ENCODE data around the gene ATG14.
"Not testable (repeated sequence)": the region's sequence is repeated elsewhere in the genome, so short reads cannot be mapped to it uniquely, and the experiment has no call there.

The ATG14 gene

DNA sequence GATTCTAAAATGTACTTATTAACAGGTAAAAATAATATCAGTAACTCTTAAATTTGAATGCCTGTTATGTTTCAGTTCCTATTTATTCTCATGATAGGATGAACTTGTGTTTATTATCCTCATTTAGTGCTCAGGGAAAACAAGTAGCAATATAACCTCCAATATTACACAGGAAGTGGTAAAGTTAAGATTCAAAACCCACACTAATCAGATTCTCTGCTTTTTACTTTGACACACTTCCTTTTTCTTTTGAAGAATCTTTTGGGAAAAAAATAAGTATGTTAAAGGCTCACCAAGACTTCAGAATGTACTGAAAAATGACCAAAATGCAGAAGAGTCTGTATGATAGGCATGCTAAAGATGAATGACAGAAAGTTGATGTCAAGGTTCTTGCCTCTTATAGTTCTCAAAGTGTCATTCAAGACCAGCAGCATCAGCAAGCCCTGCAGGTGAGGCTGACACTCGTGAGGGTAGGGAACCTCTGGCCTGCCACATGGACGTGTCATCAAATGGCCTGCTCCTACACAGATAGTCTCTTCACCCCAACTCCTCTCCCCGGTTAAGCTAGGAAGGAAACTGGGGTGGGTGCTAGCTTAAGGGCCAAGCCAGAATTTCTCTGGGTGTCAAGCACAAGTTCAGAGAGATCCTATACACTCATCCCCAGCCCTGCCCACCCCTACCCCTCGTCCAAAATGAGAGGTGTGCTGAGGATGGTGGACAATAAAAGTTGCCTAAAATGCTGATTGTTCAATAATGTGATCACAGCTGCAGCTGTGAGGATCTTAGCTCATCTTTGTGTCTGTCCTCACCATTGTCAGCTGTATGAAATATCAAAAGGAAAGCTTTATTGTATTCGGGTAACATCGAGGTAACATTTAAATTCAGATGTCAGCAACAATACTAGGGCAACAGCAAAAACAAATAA lies 22.5 kb upstream of the ATG14 start:
- DNase-seq (ENCODE audit: low read depth, low spot score), result no peak

DNA sequence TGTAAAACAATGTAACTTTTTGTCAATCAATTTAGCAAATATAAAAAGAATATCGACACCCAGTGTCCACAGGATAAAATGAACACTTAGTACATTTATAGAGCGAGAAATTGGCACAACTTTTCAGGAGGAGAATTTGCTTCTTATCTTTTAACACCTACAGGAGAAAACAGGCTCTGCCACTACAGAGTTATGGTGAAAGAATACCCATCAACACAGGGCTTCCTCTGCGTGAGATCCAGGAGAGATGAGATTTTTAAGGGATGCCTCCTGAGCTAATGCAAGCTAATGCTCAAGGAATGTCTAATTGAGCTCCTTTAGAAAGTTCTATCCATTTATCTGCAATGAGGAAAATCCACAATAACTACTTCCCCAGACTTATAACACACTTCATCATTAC lies 21.0 kb upstream of the ATG14 start:
- DNase-seq (ENCODE audit: low read depth, low spot score), result no peak

DNA sequence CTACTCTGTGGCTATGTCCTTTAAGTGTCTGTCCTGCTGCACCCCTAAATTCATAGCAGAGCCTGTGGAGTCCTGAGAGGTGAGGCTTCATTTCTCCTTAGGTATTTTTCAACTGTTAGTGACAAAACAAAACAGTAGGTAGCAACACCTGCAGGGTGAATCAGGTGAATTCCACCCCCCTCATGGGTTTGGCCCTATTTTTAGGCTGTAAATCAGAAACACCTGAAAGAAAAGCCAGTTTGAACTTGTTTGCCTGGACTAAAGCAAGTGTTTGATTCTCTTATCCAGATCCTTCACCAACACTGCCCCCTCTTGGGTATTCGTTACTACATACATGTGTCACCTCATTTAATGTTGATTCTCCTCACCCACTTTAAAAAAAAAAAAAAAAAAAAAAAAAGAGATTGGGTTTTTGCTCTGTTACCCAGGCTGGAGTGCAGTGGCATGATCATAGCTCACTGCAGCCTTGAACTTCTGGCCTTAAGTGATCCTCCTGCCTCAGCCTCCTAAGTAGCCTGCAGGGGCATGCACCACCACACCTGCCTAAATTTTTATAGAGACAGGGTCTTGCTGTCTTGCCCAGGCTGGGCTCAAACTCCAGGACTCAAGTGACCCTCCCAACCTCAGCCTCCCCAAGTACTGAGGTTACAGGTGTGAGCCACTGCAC lies 18.5 kb upstream of the ATG14 start:
- DNase-seq (ENCODE audit: low read depth, low spot score), result peak; percentile 81

DNA sequence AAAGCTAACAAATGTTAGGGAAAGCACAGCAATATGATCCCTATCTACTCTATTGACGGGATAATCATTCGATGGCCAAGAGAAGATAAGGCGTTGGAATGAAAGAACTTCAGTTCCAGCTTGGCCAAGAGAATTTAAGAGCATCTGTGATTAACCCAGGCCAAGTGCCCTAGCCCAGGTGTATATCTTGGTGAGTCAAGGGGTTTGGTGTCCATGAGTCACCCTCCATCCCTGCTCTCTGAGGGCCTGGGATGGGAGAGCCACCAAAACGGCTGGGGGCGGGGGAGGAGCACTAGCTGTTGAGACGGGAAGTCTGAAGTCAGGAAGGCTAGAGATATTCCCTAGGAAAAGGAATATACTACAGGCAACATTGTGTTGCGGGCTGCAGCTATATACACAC lies 15.8 kb upstream of the ATG14 start:
- DNase-seq (ENCODE audit: low read depth, low spot score), result no peak

DNA sequence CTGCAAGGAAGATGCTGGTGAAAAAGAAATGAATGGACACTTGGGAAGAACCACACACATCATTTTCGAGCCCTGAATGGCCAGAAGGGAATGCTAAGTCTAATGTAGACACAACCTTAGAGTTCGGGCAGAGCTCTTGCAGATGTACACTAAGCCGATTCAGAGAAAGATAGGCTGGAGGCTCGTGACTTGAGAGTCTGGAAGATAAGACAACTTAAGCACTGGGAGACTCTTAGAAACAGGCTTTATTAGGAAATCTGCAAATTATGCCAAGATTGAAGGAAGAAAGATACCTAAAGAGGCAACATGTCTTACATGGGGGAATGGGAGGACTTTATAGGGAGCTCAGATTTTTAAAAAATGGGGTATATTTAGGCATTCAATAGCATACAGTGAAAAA lies 15.3 kb upstream of the ATG14 start:
- DNase-seq (ENCODE audit: low read depth, low spot score), result no peak

DNA sequence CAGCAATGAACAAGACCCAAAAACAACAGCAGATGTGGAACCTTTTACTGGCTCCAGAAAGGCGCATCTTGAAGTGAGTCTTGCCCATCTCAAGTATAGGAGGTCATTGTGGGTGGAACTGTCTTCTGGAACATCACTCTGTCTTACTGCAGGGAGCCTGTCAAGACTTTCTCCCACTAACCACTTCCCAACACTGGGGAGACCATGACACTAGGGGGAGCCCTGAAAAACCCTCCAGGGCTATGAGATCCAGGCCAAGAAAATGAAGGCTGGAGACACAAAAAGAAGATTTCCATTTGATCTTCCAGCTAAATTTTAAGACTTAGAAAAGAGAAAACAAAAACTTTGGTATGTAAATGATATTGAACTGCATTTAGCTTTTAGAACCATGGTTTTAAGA lies 13.5 kb upstream of the ATG14 start:
- DNase-seq (ENCODE audit: low read depth, low spot score), result no peak

DNA sequence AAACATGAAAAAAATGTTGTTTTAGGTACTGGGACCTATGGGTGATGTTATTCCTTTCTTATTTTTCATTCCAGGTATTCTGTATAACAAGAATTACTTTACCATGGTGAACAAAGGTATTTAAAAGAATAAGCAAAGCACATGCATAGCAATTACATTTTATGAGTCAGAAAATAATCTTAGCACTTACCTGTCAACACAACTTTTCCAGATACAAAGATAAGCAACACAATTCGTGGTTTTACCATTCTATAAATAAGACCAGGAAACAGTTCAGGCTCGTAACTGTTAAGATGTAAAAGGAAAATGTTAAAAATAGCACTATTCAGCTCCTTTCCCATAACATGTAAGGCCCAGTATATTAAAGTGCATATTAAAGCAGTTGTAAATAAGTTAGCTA lies 12.3 kb upstream of the ATG14 start:
- no peak for DNase-seq (ENCODE audit: low read depth, low spot score)

DNA sequence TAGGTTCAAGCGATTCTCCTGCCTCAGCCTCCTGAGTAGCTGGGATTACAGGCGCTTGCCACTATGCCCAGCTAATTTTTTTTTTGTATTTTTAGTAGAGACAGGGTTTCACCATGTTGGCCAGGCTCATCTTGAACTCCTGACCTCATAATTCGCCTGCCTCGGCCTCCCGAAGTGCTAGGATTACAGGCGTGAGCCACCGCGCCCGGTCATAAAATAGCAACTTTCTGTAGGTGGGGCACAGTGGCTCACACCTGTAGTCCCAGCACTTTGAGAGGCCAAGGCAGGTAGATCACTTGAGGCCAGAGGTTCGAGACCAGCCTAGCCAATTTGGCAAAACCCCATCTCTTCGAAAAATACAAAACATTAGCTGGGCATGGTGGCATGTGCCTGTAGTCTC lies 10.7 kb upstream of the ATG14 start:
- not testable (repeated sequence) for DNase-seq (ENCODE audit: low read depth, low spot score)

DNA sequence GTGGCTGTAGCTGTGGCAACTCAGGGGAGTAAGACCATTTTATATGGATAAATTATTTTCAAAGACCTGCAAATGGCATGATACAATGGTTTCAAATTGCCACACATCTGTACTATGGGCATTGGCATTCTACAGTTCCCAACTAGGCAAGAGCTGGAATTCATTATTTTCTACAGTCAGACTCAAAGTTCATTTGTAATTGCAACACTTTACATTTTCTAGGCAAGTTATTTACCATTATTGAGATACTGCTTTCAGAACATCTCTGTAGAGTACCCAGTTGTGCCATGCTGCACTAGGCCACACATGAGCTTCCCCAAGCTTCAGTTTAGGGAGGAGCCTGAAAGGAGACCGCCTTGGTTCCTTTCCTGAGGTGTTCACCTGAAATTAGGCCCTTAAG lies 8.0 kb upstream of the ATG14 start:
- no peak for DNase-seq (ENCODE audit: low read depth, low spot score)

DNA sequence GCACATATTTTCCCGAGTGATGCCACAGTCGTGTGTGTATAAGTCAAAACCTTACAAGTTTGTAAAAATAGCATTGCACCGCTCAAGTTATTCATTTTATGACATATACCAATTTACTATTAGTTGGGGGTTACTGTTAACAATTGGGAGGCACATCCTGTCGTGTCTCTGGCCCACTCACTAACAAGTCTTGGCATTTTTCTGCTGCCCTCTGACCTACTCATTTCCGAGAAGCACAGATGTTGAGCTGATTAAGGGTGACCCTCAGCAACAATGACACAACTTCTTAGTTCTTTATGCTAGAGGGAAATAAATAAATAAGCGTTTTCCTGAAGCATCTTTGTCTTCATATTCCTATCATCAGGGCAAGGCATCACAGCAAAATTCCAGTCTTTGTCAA lies 6.8 kb upstream of the ATG14 start:
- no peak for DNase-seq (ENCODE audit: low read depth, low spot score)

DNA sequence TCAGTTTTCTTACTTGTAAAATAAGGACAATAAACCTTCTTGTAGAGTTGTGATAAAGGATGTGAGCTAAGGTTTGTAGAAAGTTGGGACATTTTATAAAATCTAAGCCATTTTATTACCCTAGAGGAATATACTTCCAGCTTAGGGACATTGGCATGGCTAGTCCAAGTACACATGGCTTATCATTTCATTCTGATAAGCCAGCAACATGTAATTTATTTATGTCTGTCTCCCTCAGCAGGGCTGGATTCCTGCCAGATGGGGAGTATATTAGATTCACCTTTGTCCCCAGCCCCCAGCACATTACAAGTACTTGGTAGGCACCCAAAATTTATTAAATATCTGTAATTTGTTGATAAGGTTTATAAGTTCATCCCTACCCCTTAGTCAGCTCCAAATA lies 6.3 kb upstream of the ATG14 start:
- DNase-seq (ENCODE audit: low read depth, low spot score), result no peak

DNA sequence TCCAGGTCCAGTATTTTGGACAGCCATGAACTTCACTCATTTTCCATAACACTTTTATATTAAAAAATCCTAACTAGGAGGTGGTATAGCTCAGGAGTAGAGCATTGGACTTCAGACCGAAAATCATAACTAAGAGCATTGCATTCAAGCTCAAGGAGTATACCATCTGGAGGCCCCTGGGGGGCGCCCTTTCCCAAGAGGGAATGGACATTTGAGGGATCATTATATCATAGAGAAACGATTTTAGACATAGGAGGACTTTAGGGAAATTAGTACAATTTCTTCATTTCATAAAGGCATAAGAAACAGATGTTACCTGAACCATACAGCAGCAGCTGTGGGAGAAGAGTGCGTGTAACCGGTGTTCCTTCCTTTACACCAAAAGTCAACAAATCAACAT lies 5.2 kb upstream of the ATG14 start:
- peak; percentile 2 for DNase-seq (ENCODE audit: low read depth, low spot score)

DNA sequence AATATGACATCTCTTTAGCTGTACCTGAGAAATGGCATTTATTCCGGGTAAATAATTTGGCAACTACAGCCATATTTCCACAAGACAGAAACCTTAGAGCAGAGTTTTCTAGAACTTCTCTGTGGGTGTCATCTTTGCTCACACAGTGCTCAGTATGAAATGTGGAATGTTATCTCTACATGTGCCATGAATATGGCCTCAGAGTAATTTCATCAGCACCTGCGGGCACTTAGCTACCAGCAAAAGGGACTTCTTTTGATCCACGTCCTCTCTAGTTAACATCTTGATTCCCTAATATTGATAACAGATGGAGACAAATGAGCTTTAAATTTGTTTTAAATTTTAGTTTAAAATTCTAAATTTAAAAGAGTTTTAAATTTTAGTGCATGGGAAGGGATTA lies 2.9 kb upstream of the ATG14 start:
- DNase-seq (ENCODE audit: low read depth, low spot score), result no peak

DNA sequence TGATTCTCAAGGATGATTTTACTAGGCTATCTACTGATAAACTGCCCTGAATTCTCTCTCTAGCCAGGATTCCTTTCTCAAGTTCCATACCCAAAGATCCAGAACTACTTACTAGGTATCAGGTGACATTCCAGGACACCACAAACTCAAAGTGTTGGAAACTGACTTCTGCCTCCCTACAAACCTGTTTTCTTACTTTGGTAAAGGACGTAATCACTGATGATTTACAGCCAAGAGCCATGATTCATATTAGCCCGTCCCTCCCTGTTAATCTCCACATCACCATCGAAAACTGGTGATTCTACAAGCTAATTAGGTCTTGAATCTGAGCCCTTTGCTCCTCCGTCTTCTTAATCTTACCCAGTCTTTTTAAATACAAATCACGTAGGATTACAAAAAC lies 1.0 kb upstream of the ATG14 start:
- peak; percentile 22 for DNase-seq (ENCODE audit: low read depth, low spot score)

DNA sequence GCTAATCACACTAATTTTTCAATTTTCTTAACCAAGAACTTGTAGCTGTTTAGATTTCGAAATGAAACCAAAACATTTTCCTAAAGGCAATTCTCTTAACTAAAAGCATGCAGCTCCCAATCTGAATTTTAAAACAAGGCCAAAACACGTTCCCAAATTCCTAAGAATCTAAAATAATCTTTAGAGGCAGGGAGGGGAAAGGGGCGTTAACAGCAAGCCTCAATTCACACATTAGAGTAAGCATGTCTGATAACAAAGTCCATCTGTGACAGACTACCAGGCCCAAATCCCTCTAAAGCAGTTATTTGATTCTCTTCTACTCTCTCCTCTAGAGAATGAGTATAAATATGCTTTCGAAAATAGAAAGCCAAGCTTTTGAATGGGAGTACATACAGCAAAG lies 754 bp downstream of the ATG14 start:
- no peak for DNase-seq (ENCODE audit: low read depth, low spot score)

DNA sequence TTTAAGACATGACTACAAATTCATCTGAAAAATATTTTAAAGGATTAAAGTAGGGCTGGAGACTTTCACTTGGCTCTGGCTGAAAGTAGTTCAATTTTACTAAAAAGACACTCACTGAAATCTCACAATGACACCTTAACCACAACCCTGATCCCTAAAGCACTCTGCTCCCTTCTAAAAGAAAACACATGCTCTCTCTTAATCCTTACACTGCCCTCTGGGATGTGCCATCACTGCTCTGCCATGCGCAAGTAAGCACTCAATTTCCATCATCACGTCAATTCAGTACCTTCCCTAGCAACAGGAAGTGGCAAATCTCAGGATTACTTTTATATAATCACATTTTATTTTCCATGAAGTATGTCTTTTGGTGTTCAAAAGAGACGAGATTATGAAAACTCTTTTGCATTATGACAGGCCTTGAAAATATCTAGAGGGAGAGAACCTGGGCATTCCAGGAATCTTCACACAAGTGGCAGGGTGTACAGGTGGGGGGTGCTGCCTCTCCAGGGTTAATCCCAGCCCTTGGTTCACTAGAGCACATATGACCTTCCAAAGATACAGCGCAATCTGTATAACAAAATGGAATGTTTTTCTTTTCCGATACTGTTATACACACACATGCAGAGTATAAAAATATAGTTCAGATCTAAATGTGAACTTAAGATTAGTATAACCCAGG lies 7.3 kb downstream of the ATG14 start:
- no peak for DNase-seq (ENCODE audit: low read depth, low spot score)

DNA sequence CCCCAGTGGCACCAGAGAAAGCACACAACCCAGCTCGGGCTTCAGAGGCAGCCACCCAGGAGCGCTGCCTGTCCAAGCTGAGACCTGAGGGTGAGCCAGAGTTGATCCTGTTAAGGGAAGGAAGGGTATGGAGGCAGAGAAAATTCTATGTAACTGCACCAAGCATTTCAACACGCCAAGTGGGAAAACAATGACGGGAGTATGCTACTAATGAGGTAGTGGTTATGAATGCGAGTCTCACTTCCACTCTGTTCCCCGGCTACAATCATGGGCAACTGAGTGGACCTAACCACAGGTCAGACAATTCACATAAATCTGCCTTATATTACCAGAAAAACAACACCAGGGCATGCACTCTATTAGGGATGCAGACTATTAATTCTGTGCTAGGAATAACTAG lies 9.9 kb downstream of the ATG14 start:
- no peak for DNase-seq (ENCODE audit: low read depth, low spot score)

DNA sequence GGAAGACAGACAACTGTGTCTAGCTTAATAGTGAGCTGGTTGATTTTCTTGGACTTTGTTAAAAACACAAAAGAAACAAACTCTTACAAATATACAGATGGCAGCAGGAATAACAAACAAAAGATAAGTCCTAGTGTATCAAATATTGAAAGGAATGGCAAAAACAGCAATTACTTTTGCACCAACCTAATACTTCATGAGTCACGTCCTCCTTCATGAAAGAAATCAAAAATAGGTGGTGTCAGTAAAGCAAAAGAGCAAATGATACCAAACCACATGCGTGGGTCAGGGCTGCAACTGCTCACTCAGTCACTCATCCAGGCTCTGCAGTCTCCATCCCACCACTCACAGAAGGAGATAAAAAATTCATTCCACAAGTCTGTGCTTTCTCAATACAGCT lies 11.8 kb downstream of the ATG14 start:
- DNase-seq (ENCODE audit: low read depth, low spot score), result no peak

DNA sequence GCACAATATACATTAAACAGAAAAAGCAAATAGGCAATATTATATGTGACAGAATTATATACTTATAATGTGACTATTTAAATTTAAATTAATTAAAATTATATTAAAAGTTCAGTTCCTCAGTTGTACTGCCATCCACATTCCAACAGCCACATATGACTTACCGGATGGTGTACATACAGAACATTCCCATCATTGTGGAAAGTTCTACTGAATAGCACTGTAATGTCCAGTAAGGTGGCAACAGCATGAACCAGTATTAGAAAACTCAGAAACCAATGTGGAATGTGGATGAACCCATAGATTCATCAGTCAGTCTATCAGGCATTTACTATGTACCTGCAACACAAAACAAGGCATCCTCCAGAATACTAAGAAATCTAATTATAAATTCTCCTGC lies 12.4 kb downstream of the ATG14 start:
- DNase-seq (ENCODE audit: low read depth, low spot score), result no peak

DNA sequence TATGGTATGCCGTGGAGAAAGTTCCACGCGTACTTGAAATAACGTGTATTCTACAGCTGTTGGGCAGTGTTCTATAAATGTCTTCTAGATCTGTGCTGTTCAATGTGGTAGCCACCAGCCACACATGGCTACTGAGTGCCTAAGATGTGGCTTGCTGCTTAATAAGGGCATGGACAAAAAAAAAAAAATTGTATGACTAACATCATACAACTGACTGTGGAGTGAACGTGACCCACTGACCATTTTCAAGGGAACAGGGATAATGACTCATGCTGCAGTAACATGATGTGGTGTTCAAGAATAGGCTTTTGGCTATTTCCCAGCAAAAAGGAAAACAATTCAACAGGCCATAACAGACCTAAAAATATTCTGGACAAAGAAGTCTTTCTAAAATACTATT lies 13.0 kb downstream of the ATG14 start:
- peak; percentile 87 for DNase-seq (ENCODE audit: low read depth, low spot score)

DNA sequence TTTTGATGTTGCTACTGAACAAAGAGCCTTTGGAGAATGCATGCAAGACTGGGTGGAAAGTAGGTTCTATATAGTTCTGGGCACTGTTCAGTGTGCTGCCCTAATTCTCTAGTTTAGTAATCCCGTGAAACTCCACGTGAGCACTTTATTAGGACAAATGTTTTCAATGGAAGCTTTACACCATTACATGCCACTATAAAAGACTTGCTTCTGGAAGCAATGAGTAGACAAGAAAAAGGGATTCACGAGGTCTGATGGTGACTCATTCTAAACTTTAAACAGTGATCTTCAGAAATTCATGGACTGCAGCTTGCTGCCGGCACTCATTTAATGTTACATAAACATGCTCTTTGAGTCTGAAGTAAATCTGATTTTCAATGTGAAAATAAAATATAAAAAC lies 22.3 kb downstream of the ATG14 start:
- peak; percentile 61 for DNase-seq (ENCODE audit: low read depth, low spot score)

DNA sequence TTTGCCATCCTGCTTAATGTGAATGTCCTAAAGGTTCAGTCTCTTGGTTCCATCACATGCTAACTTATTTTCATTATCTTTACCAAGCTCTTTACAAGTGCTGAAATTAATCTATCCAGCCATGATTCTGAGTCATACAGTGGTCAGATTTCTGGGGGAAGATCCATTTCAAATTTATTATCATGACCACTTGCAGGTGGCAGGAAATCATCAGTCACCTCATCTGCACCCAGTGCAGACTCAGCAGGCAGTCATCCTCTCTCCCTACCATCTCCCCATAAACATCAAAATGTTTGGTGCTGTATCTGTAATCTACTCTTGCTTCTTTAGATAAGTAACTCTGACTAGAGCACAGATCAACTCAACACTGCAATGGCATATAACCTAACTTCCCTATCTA lies 23.5 kb downstream of the ATG14 start:
- DNase-seq (ENCODE audit: low read depth, low spot score), result no peak

DNA sequence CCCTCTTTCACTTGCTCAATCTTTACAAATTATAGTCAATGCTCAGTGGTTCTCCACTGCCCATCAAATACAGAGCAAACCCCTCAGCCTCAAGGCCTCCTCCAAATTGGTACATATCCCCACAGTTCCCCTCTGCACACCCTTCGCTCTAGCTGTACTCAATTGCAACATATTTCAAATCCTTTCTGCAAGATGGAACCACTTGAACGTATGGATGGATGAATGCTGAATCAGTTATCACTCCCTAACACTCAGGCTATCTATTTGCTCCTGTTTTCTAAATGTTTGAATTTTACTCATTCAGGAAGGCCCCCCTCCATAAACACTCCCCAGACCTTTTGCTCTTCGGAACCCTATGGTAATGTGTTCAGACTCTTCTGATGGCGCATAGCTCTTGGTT lies 24.5 kb downstream of the ATG14 start:
- DNase-seq (ENCODE audit: low read depth, low spot score), result no peak

All from astrocyte of the hippocampus (primary cell).